Mucosa of descending colon (tissue), 3 donors: Measurements from ENCODE around the gene INS. TPM values are rescaled to one million over a fixed set of nuclear protein-coding genes. Genes with fewer than 3 reads are reported as not detected.
A peak's percentile ranks its signal among the peaks of the same experiment; 100 is the strongest.

ENCODE experiments used
- ATAC-seq: fragments of 200-7000 bp; cut with Tn5 transposase; one replicate; pipeline ENCODE4 v1.9.1; 2020; ENCODE audit warnings: mild to moderate bottlenecking, moderate library complexity
- DNase-seq, 3 donors: peaks; one replicate each; pipeline ENCODE4 v3.0.0-alpha.2; 2020
- H3K36me3 ChIP-seq: fragments of 200-600 bp; one replicate; pipeline ENCODE4 v1.8.0; 2021; ENCODE audit warnings: low read depth, mild to moderate bottlenecking
- H3K4me1 ChIP-seq: fragments of 200-600 bp; one replicate; pipeline ENCODE4 v1.8.0; 2021; ENCODE audit warnings: low read depth, mild to moderate bottlenecking
- H3K4me3 ChIP-seq: fragments of 200-600 bp; one replicate; pipeline ENCODE4 v1.8.0; 2021; ENCODE audit warnings: mild to moderate bottlenecking
- H3K9me3 ChIP-seq: fragments of 200-600 bp; one replicate; pipeline ENCODE4 v1.8.0; 2021; ENCODE audit warnings: mild to moderate bottlenecking
- intact Hi-C, 2 donors: fragments of 100-400 bp; cut with DNase I in 1 of 2; cut with micrococcal nuclease in 1 of 2; formaldehyde crosslinking; loops; one replicate each; pipeline versions ENCODE4 v1.11.0 to v1.11.1; 2022; cut with DNase I, micrococcal nuclease
- total RNA-seq, 3 donors: library from RNA; stranded (reverse); fragmentation: NEBNext Ultra II Directional in 2 of 3; extraction: Animal tissue kit (Norgen Biotek cat#: 25700) in 2 of 3; gene quantifications; one replicate each; pipeline versions ENCODE4 v1.2.1 to v1.2.4, GENCODE V29; 2021 to 2023
- TF ChIP-seq, protein P1 (sequence below): fragments of 200-600 bp; IDR thresholded peaks from one replicate; pipeline ENCODE4 v1.8.0; 2022; ENCODE audit warnings: antibody characterized with exemption, mild to moderate bottlenecking
- donor health status: DM: no; HTN: no; CAD: no; lungs with moderate emphysema.
- donor health status: DM: no; HTN: no; CAD: no.
- donor health status: DM: no; HTN: yes; CAD: no.

INS gene
- total RNA-seq, 3 donors from 2014 or later, result not detected

DNA sequence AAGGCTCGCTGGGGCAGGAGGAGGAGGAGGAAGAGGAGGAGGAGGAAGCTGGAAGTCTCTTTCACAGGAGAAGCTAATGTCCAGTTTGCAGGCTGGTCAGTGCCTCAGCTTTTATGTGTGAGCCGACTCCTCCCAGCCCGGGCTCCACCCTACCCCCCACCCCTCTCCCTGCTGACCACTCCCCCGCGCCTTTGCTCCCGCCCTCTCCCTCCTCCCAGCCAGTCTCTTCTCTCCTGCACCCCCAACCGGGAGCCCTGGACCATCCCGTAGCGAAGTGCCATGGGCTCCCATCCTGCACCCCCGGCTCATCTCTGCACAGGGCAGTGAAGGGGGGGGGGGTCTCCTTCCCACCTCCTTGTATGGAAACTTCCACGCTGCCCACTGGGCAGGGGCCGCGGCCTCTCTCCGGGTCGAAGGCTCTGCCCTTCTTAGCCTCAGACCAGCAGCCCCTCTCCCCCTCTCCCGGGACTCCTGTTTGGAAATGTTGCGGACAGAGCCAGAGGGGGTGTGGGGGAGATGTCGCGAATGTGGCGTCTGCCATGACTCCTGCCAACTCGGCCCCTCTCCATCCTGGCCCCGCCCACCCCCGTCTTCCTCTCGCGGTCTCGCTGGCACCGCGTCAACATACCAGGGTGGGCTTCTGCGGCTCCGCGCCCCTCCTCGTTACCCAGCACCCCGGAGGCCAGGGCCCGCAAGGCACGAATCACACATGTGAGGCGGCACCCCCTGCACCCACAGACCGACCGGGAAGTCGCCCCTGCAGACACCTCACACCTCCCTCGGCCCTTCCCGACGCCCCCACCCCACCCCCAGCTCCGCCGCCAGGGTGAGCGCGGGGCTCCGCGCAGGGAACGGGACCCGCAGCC lies 23.6 kb downstream of the INS start:
- TF ChIP-seq, protein P1, sequence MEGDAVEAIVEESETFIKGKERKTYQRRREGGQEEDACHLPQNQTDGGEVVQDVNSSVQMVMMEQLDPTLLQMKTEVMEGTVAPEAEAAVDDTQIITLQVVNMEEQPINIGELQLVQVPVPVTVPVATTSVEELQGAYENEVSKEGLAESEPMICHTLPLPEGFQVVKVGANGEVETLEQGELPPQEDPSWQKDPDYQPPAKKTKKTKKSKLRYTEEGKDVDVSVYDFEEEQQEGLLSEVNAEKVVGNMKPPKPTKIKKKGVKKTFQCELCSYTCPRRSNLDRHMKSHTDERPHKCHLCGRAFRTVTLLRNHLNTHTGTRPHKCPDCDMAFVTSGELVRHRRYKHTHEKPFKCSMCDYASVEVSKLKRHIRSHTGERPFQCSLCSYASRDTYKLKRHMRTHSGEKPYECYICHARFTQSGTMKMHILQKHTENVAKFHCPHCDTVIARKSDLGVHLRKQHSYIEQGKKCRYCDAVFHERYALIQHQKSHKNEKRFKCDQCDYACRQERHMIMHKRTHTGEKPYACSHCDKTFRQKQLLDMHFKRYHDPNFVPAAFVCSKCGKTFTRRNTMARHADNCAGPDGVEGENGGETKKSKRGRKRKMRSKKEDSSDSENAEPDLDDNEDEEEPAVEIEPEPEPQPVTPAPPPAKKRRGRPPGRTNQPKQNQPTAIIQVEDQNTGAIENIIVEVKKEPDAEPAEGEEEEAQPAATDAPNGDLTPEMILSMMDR, result no peak
- DNase-seq (peak in 2 of 3 donors; percentile 25 to 58), ATAC-seq (peak; percentile 47)
- Histone ChIP-seq H3K9me3 (no peaks in the 10 kb centered on the region), H3K36me3 (no peaks in the 10 kb centered on the region), H3K4me1 (peaks cover 5% of the 10 kb centered on the region), H3K4me3 (no peak overlapping the region)
- intact Hi-C loops, result no loop called here

DNA sequence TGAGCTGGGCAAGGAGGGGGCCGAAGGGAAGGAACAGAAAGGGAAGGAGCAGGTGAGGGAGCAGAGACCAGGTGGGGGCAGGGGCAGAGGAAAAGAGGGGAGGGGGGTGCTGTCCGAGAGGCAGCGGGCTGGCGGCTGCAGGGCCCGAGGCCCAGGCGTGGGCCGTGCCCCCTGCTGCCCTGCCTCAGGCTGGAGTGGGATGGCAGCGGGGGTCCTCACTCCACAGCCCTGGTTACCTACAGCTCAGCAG lies 24.1 kb downstream of the INS start:
- TF ChIP-seq, protein P1, result no peak
- Histone ChIP-seq H3K9me3 (no peaks in the 10 kb centered on the region), H3K4me1 (peaks cover 5% of the 10 kb centered on the region), H3K4me3 (no peak overlapping the region), H3K36me3 (no peaks in the 10 kb centered on the region)
- ATAC-seq (no peak), DNase-seq (peak in 1 of 3 donors; percentile 18)
- intact Hi-C loops, result no loop called here

DNA sequence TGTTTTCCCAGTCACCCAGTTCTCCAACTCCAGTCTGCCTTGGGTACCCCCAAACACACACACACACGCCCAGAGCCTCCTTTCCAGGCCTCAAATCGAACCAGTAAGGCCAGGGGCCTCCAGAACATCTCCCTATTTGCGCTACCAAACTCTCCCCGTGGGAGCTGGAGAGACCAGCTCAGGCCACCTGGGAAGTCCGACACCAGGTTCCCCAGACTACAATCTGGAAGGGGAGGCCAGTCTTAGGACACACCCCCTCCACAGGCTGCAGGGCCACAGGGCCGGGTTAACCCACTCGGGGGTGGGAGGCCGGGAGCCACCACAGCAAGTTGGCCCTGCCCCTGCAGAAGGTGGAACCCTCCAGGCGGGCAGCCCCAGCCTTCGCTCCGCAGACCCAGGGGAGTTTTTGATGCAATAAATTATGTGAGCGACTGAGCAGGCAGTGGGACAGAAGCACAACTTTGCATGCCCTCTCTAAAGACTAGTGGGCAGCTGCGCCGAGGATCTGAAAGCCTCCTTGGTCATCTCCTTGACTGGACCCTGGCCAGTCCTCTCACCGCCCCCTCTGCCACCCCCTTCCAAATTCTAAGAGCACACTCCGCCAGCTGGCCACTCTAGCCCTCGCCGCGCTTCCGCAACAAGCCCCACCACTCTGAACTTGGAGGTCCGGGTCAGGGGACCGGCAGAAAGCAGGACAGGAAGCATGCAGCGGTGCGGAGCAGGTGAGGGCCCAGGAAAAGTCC lies 24.6 kb downstream of the INS start:
- no peak for ATAC-seq
- Histone ChIP-seq H3K4me3 (no peak overlapping the region), H3K9me3 (no peaks in the 10 kb centered on the region), H3K36me3 (no peaks in the 10 kb centered on the region), H3K4me1 (peaks cover 5% of the 10 kb centered on the region)
- intact Hi-C loops, result no loop called here
- TF ChIP-seq, protein P1, result no peak
- DNase-seq, result peak in 2 of 3 donors; percentile 3 to 22

DNA sequence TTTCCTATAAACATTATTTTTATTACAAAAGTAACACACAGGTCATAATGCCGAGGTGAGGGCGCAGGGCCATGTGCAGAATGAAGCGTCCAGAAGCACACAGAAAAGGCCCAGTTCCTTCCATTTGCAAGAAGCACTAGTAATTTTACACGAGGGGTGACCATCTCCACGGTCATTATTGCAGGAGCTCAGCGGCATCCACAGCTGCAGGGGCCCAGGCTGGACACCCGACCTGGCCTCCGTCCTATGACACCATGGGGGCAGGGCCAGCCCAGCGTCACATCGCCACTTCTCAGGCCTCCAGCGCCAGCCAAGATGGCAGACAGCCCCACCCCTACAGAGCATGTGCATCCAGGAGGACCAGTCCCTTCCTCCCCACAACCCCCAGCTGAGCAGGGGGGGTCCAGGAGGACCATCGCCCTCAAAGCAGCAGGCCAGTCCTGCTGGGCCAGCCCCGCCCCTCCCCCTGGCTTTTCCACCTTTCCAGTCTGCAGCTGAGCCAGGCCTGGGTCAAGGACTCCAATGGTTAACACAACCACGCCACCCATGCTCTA lies 25.3 kb downstream of the INS start:
- intact Hi-C loops, result no loop called here
- TF ChIP-seq, protein P1, result no peak
- DNase-seq (peak in 2 of 3 donors; percentile 5 to 25), ATAC-seq (no peak)
- Histone ChIP-seq H3K4me3 (no peak overlapping the region), H3K36me3 (no peaks in the 10 kb centered on the region), H3K9me3 (no peaks in the 10 kb centered on the region), H3K4me1 (peaks cover 5% of the 10 kb centered on the region)

DNA sequence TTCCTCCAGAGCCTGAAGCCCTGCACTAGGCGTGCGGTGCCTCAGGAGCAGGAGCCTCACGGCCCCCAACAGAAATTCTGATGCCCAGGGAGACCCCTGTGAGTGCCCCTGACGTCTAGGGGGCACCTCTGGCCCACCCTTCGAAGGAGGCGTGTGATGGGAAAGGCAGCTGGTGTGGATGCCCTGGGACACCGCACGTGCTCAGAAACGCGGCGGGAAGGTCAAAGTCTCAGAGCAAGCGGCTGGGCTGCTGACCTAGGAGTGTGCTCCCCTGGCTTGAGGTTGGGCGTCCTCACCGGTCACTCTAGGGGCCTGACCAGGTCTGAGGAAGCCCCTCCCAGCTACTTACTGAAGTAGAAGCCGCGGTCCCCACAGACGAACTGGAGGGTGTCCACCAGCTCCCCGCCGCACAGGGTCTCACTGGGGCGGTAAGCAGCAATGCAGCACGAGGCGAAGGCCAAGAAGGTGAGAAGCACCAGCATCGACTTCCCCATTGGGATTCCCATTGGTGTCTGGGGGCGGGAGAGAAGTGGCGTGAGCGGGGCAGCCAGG lies 25.9 kb downstream of the INS start:
- intact Hi-C loops, result no loop called here
- H3K9me3 ChIP-seq, result no peaks in the 10 kb centered on the region
- ATAC-seq, result no peak
- peak in 2 of 3 donors; percentile 1 to 45 for DNase-seq
- TF ChIP-seq, protein P1, result no peak
- no peaks in the 10 kb centered on the region for H3K36me3 ChIP-seq
- peaks cover 5% of the 10 kb centered on the region for H3K4me1 ChIP-seq
- no peak overlapping the region for H3K4me3 ChIP-seq
